Stimulated activated naive CD4-positive, alpha-beta T cell treated with Interleukin-2 at 50 U/mL for 16 hours (primary cell): Measurements from ENCODE around the gene SMLR1.

Source experiments
- DNase-seq: peaks from one replicate; lab custom pipeline; 2025; lab: John Stamatoyannopoulos, UW

SMLR1 gene

GRCh38 chr6:130851026-130851425 is 23.8 kb downstream of the SMLR1 start:
- DNase-seq: no peak

- no peak for DNase-seq
These were observed 25.8 kb downstream of the SMLR1 start for GRCh38 chr6:130852844-130853554.

GRCh38 chr6:130853555-130854183 is 26.5 kb downstream of the SMLR1 start:
- DNase-seq: no peak

GRCh38 chr6:130858054-130858453 is 30.8 kb downstream of the SMLR1 start:
- no peak for DNase-seq

GRCh38 chr6:130858498-130859160 is 31.4 kb downstream of the SMLR1 start:
- no peak for DNase-seq

- DNase-seq: no peak
These were observed 32.1 kb downstream of the SMLR1 start for GRCh38 chr6:130859161-130859867.

GRCh38 chr6:130862370-130862769 is 35.2 kb downstream of the SMLR1 start:
- DNase-seq: no peak

- no peak for DNase-seq
These were observed 36.4 kb downstream of the SMLR1 start for GRCh38 chr6:130863415-130864230.

GRCh38 chr6:130864344-130864743 is 37.1 kb downstream of the SMLR1 start:
- no peak for DNase-seq

GRCh38 chr6:130865793-130866192 is 38.6 kb downstream of the SMLR1 start:
- no peak for DNase-seq

GRCh38 chr6:130869681-130870080 is 42.5 kb downstream of the SMLR1 start:
- DNase-seq: no peak

- no peak for DNase-seq
These were observed 43.1 kb downstream of the SMLR1 start for GRCh38 chr6:130870179-130870880.

GRCh38 chr6:130872250-130873095 is 45.3 kb downstream of the SMLR1 start:
- peak; percentile 63 for DNase-seq

GRCh38 chr6:130873746-130874145 is 46.5 kb downstream of the SMLR1 start:
- DNase-seq: no peak

- no peak for DNase-seq
These were observed 52.6 kb downstream of the SMLR1 start for GRCh38 chr6:130879826-130880225.

- no peak for DNase-seq
These were observed 55.2 kb downstream of the SMLR1 start for GRCh38 chr6:130882370-130882769.

GRCh38 chr6:130885392-130886192 is 58.4 kb downstream of the SMLR1 start:
- peak; percentile 52 for DNase-seq
